SK-N-MC (cell line): Measurements from ENCODE around the gene IMMT.

ENCODE experiments used
- EZH2 ChIP-seq: fragments of 200-600 bp; sonication (generic); IDR thresholded peaks from one replicate; pipeline ENCODE4 v1.6.1; 2017; ENCODE audit warnings: antibody characterized with exemption
- FOXP2 ChIP-seq: optimal IDR thresholded peaks from 2 replicates; pipeline ENCODE3; 2011; ENCODE audit warnings: mild to moderate bottlenecking, moderate library complexity; ENCODE audit not compliant: insufficient read depth; ENCODE audit errors: extremely low read length, control extremely low read depth
- POLR2AphosphoS5 ChIP-seq: IDR thresholded peaks from 2 replicates; pipeline ENCODE4 v1.6.1; 2012; ENCODE audit warnings: mild to moderate bottlenecking, low read depth, low read length, borderline replicate concordance

DNA sequence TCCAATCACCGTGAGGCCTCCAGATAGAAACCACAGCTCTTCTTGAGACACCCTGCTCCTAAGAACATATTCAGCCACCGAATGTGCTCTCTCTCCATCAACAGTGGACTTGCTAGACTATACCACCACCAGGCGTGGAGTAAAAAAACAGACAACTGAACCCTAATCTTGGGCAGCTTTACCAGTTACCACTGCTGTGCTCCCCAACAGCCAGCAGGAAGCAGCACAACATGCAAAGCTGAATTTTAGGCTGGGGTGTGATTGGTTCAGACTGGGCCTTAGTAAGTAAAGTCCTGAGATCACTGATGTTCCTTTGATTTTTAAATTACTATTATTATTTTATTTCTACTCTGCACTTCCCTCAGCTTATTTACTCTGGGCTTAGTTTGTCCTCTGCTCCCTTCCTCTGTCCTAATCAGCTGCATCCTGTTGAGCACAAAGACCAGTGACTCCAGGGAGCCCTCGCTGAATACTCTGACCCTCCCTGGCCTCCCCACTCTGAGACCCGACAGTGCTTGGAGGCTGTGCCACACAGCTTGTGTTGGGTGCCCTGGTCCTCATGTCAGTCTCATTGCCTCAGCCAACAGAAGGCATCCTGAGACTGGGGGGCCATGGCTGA is 25.9 kb upstream of the IMMT start:
- no peak for TF ChIP-seq POLR2AphosphoS5
- no peak for TF ChIP-seq EZH2
- no peak for TF ChIP-seq FOXP2
